NCI-H1930 (cell line): ENCODE measurements around the gene NRP2.

Experiments
- DNase-seq, 2 experiments: peaks; one replicate each; lab custom pipeline; 2025; lab: John Stamatoyannopoulos, UW

NRP2 gene

GRCh38 chr2:205733648-205734047 lies 51.3 kb downstream of the NRP2 start:
- no peak for DNase-seq

GRCh38 chr2:205734436-205735037 lies 52.2 kb downstream of the NRP2 start:
- no peak for DNase-seq

GRCh38 chr2:205738117-205738968 lies 56.0 kb downstream of the NRP2 start:
- DNase-seq: no peak

GRCh38 chr2:205739620-205740019 lies 57.3 kb downstream of the NRP2 start:
- DNase-seq: no peak

GRCh38 chr2:205740381-205740780 lies 58.1 kb downstream of the NRP2 start:
- DNase-seq: no peak

- DNase-seq: no peak
Measured at GRCh38 chr2:205741256-205741978, 59.1 kb downstream of the NRP2 start.

- DNase-seq: no peak
Measured at GRCh38 chr2:205743137-205743536, 60.8 kb downstream of the NRP2 start.

- no peak for DNase-seq
Measured at GRCh38 chr2:205744074-205744591, 61.8 kb downstream of the NRP2 start.

- no peak for DNase-seq
Measured at GRCh38 chr2:205745661-205746419, 63.5 kb downstream of the NRP2 start.

GRCh38 chr2:205746420-205746785 lies 64.1 kb downstream of the NRP2 start:
- DNase-seq: no peak

GRCh38 chr2:205747829-205748386 lies 65.6 kb downstream of the NRP2 start:
- no peak for DNase-seq

GRCh38 chr2:205748639-205749038 lies 66.3 kb downstream of the NRP2 start:
- no peak for DNase-seq

GRCh38 chr2:205749078-205749477 lies 66.8 kb downstream of the NRP2 start:
- no peak for DNase-seq

- no peak for DNase-seq
Measured at GRCh38 chr2:205750797-205751196, 68.5 kb downstream of the NRP2 start.

GRCh38 chr2:205751569-205752031 lies 69.3 kb downstream of the NRP2 start:
- DNase-seq: no peak

GRCh38 chr2:205752296-205752820 lies 70.1 kb downstream of the NRP2 start:
- DNase-seq: no peak

GRCh38 chr2:205752924-205753323 lies 70.6 kb downstream of the NRP2 start:
- no peak for DNase-seq

- DNase-seq: no peak
Measured at GRCh38 chr2:205754285-205754923, 72.1 kb downstream of the NRP2 start.

GRCh38 chr2:205754924-205755321 lies 72.6 kb downstream of the NRP2 start:
- DNase-seq: no peak

- DNase-seq: no peak
Measured at GRCh38 chr2:205755923-205756322, 73.6 kb downstream of the NRP2 start.

GRCh38 chr2:205757271-205757670 lies 75.0 kb downstream of the NRP2 start:
- DNase-seq: no peak
